Measurements from ENCODE around the gene SHANK2.
"Not testable (repeated sequence)": the region's sequence is repeated elsewhere in the genome, so short reads cannot be mapped to it uniquely, and the experiment has no call there.

The SHANK2 gene

DNA sequence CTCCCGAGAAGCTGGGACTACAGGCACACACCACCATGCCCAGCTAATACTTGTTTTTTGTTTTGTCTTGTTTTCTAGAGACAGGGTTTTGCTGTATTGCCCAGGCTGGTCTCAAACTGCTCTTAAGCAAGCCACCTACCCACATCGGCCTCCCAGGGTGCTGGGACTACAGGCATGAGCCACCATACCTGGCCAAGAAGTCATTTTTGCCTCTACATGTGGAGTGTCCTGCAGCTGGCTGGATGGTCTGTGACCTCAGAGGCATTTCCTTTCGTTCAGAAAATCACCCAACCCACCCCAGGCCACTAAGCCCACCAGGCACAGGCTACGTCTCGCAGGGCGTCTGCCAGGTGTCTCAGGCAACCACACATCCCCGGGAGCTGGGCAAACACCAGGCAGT lies 12.8 kb downstream of the SHANK2 start:
- Histone ChIP-seq H3K9me3 (no peaks in the 10 kb centered on the region), H3K36me3 (no peaks in the 10 kb centered on the region), H3K27me3 (no peaks in the 10 kb centered on the region; the same call in none of the 2 replicates), H3K4me1 (no peaks in the 10 kb centered on the region), H3K4me3 (ENCODE audit: low read depth, low read length) (no peak overlapping the region)
- DNase-seq, result no peak
- TF ChIP-seq, protein P1, sequence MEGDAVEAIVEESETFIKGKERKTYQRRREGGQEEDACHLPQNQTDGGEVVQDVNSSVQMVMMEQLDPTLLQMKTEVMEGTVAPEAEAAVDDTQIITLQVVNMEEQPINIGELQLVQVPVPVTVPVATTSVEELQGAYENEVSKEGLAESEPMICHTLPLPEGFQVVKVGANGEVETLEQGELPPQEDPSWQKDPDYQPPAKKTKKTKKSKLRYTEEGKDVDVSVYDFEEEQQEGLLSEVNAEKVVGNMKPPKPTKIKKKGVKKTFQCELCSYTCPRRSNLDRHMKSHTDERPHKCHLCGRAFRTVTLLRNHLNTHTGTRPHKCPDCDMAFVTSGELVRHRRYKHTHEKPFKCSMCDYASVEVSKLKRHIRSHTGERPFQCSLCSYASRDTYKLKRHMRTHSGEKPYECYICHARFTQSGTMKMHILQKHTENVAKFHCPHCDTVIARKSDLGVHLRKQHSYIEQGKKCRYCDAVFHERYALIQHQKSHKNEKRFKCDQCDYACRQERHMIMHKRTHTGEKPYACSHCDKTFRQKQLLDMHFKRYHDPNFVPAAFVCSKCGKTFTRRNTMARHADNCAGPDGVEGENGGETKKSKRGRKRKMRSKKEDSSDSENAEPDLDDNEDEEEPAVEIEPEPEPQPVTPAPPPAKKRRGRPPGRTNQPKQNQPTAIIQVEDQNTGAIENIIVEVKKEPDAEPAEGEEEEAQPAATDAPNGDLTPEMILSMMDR (IDR thresholded peaks at IDR 0.05; ENCODE audit: low read depth, low read length), result no peak

DNA sequence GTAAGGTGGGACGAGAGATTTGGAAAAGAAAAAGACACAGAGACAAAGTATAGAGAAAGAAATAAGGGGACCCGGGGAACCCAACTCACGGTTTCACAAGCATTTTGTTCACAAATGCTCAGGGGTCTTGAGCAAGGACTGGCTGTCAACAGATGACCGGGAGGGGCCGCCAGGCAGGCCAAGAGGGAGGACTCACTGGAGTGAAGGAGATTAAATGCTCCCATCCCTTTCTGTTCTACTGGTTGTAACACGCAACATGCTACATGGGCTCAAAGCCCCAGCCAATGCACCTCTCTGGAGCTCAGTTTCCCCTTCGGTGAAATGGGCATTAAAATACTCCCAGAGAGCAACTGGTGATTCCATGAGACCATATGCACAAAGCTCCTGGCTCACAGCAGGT lies 13.4 kb downstream of the SHANK2 start:
- Histone ChIP-seq H3K4me3 (ENCODE audit: low read depth, low read length) (no peak overlapping the region), H3K9me3 (no peaks in the 10 kb centered on the region), H3K4me1 (no peaks in the 10 kb centered on the region), H3K27me3 (no peaks in the 10 kb centered on the region; the same call in none of the 2 replicates), H3K36me3 (no peaks in the 10 kb centered on the region)
- TF ChIP-seq, protein P1 (IDR thresholded peaks at IDR 0.05; ENCODE audit: low read depth, low read length), result no peak
- no peak for DNase-seq

GRCh38 chr11:71238285-71238875 lies 14.0 kb downstream of the SHANK2 start:
- no peak for DNase-seq
- no peaks in the 10 kb centered on the region; the same call in none of the 2 replicates for H3K27me3 ChIP-seq
- no peaks in the 10 kb centered on the region for H3K4me1 ChIP-seq
- TF ChIP-seq, protein P1 (IDR thresholded peaks at IDR 0.05; ENCODE audit: low read depth, low read length), result no peak
- no peak overlapping the region for H3K4me3 ChIP-seq (ENCODE audit: low read depth, low read length)
- no peaks in the 10 kb centered on the region for H3K36me3 ChIP-seq
- H3K9me3 ChIP-seq, result no peaks in the 10 kb centered on the region

DNA sequence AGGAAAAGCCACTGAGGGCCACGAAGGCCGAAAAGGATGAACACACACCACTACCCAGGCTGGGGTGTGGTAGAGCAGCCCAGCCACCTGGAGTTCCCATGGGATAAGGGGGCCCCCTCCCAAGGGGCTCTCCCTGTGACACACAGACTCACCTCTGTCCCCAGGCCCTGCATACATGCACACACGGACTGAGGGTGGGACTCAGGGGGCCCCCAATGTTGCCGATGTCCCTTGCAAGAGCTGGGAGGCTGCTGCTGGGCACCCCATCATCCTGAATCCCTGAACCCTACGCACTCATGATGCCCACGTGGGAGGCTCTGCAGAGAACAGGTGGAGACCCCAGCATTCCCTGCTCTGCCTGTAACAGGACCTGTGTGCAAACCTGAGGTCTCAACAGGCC lies 14.5 kb downstream of the SHANK2 start:
- H3K4me1 ChIP-seq, result no peaks in the 10 kb centered on the region
- no peak overlapping the region for H3K4me3 ChIP-seq (ENCODE audit: low read depth, low read length)
- TF ChIP-seq, protein P1 (IDR thresholded peaks at IDR 0.05; ENCODE audit: low read depth, low read length), result no peak
- no peaks in the 10 kb centered on the region for H3K9me3 ChIP-seq
- no peaks in the 10 kb centered on the region; the same call in 1 of the 2 replicates for H3K27me3 ChIP-seq
- H3K36me3 ChIP-seq, result no peaks in the 10 kb centered on the region
- no peak for DNase-seq

GRCh38 chr11:71236836-71237475 lies 15.4 kb downstream of the SHANK2 start:
- TF ChIP-seq, protein P1 (IDR thresholded peaks at IDR 0.05; ENCODE audit: low read depth, low read length), result no peak
- H3K27me3 ChIP-seq, result no peaks in the 10 kb centered on the region; the same call in 1 of the 2 replicates
- no peak for DNase-seq
- no peaks in the 10 kb centered on the region for H3K4me1 ChIP-seq
- H3K9me3 ChIP-seq, result no peaks in the 10 kb centered on the region
- H3K36me3 ChIP-seq, result no peaks in the 10 kb centered on the region
- H3K4me3 ChIP-seq (ENCODE audit: low read depth, low read length), result no peak overlapping the region

DNA sequence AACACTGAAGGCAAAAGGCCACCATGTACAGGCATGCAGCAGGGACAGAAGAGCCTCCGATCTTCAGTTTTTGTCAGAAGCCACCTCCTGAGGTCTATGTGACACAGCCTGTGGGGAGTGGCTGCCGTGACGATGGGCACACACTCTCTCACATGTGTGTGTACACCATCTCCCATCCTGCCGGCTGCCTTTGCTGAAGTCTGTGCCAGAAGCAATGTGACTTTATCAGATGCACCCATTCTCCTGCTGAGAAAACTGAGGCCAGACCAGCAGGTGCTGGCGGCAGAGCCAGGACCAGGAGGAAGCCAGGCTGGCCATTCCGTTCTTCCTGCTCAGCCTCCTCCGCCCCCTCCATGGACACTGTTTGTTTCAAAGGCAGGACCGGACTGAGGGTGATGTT lies 16.7 kb downstream of the SHANK2 start:
- H3K36me3 ChIP-seq, result no peaks in the 10 kb centered on the region
- no peaks in the 10 kb centered on the region; the same call in 1 of the 2 replicates for H3K27me3 ChIP-seq
- TF ChIP-seq, protein P1 (IDR thresholded peaks at IDR 0.05; ENCODE audit: low read depth, low read length), result no peak
- DNase-seq, result no peak
- no peak overlapping the region for H3K4me3 ChIP-seq (ENCODE audit: low read depth, low read length)
- H3K4me1 ChIP-seq, result no peaks in the 10 kb centered on the region
- H3K9me3 ChIP-seq, result no peaks in the 10 kb centered on the region

DNA sequence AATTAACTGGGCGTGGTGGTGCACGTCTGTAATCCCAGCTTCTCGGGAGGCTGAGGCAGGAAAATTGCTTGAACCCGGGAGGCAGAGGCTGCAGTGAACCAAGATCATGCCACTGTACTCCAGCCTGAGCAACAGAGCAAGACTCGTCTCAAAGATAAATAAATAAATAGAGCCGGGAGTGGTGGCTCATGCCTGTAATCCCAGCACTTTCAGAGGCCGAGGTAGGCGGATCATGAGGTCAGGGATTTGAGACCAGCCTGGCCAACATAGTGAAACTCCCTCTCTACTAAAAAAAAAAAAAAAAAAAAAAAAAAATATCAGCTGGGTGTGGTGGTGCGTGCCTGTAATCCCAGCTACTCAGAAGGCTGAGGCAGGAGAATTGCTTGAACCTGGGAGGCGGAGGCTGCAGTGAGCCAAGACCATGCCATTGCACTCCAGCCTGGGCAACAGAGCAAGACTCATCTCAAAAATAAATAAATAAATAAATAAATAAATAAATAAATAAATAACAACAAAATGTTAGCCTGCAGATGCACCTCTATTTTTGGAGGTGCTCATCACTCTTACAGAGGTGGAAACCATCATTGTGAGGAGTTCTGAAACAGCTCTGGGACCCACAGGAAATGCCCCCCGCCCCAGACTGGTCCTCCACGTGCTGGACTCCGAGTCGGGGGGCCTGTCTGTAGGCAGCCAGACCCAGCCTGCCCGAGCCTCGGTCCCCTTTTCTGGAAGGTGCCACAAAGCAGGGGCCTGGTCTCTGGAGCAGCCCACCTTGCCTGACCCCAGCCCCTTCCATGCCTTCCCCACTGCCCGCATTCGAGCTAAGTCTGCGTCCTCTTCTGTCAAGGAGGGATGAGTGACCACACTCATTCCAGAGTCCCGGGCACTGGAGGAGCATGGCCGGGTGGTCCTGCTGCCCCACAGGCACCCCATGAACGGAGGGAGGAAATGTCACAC lies 18.2 kb downstream of the SHANK2 start:
- H3K4me3 ChIP-seq (ENCODE audit: low read depth, low read length); H3K27me3 ChIP-seq; H3K9me3 ChIP-seq; H3K36me3 ChIP-seq; H3K4me1 ChIP-seq; DNase-seq: not testable (repeated sequence)
